SK-N-SH (cell line): ENCODE data around the gene PAQR3. TPM values are rescaled to one million over a fixed set of nuclear protein-coding genes. Genes with fewer than 3 reads are reported as not detected.

Experiments
- CTCF ChIA-PET: fragments of 300-600, 350-600 bp; formaldehyde crosslinking; extraction: SDS; loops from one replicate; lab custom pipeline; 2021; lab: Yijun Ruan, JAX
- POLR2A ChIA-PET: fragments of 350-600 bp; sonication (Branson Sonifier 250); formaldehyde crosslinking; extraction: SDS; loops from one replicate; lab custom pipeline; 2020; ENCODE audit warnings: antibody characterized with exemption, inconsistent platforms; lab: Yijun Ruan, JAX
- DNase-seq: peaks from one replicate; pipeline ENCODE4 v3.0.0; 2012
- H2AFZ ChIP-seq: fragments of 200-600 bp; sonication (generic); 2 replicates; pipeline ENCODE4 v1.8.1; 2016; ENCODE audit warnings: antibody characterized with exemption, mild to moderate bottlenecking, low read depth
- H3F3A ChIP-seq: fragments of 200-600 bp; sonication (generic); replicated peaks from 2 replicates; pipeline ENCODE3; 2016; ENCODE audit warnings: antibody characterized with exemption, mild to moderate bottlenecking; ENCODE audit not compliant: insufficient read depth
- H3K27ac ChIP-seq, 2 experiments: fragments of 200-500 bp in 1 of 2; fragments of 200-600 bp in 1 of 2; sonication (Bioruptor generic) in 1 of 2; sonication (generic), shearing (Covaris generic) in 1 of 2; 2 replicates each; pipeline versions ENCODE4 v1.5.1 to v1.6.1; 2014 to 2016; ENCODE audit warnings: low read depth in 2 of 2, inconsistent platforms in 1 of 2, low read length in 1 of 2, mild to moderate bottlenecking in 1 of 2, mixed read lengths in 1 of 2
- H3K27me3 ChIP-seq: fragments of 200-600 bp; sonication (generic), shearing (Covaris generic); 2 replicates; pipeline ENCODE4 v1.6.1; 2016; ENCODE audit warnings: mixed run types; ENCODE audit not compliant: insufficient read depth
- H3K36me3 ChIP-seq, 2 experiments: fragments of 200-500 bp in 1 of 2; fragments of 200-600 bp in 1 of 2; sonication (Bioruptor generic) in 1 of 2; sonication (generic) in 1 of 2; replicated peaks in 1 of 2; 2 replicates each; pipeline versions ENCODE3 to v1.5.1; 2014 to 2016; ENCODE audit warnings: low read length in 1 of 2, mild to moderate bottlenecking in 1 of 2; ENCODE audit not compliant: insufficient read depth in 2 of 2, control insufficient read depth in 1 of 2
- H3K4me1 ChIP-seq, 2 experiments: fragments of 200-500 bp in 1 of 2; fragments of 200-600 bp in 1 of 2; sonication (Bioruptor generic) in 1 of 2; sonication (generic), shearing (Covaris generic) in 1 of 2; 2 replicates each; pipeline versions ENCODE4 v1.5.1 to v1.6.1; 2014 to 2016; ENCODE audit warnings: low read depth in 1 of 2, low read length in 1 of 2, mixed run types in 1 of 2; ENCODE audit not compliant: insufficient read depth in 2 of 2, control insufficient read depth in 1 of 2
- H3K4me2 ChIP-seq: fragments of 200-600 bp; sonication (generic), shearing (Covaris generic); 2 replicates; pipeline ENCODE4 v1.6.1; 2017; ENCODE audit warnings: mixed run types
- H3K4me3 ChIP-seq, 2 experiments: fragments of 200-500 bp in 1 of 2; fragments of 200-600 bp in 1 of 2; sonication (Bioruptor generic) in 1 of 2; sonication (generic), shearing (Covaris generic) in 1 of 2; 2 replicates each; pipeline versions ENCODE4 v1.5.1 to v1.8.1; 2014 to 2016; ENCODE audit warnings: low read depth in 2 of 2, inconsistent platforms in 1 of 2, low read length in 1 of 2, mild to moderate bottlenecking in 1 of 2, mixed read lengths in 1 of 2, moderate library complexity in 1 of 2
- H3K79me2 ChIP-seq: fragments of 200-600 bp; sonication (generic); 2 replicates; pipeline ENCODE4 v1.8.1; 2017; ENCODE audit warnings: mild to moderate bottlenecking; ENCODE audit not compliant: insufficient read depth
- H3K9ac ChIP-seq: fragments of 200-600 bp; sonication (generic); 2 replicates; pipeline ENCODE4 v1.6.1; 2017; ENCODE audit warnings: mixed run types
- H3K9me2 ChIP-seq: fragments of 200-600 bp; sonication (generic); 2 replicates; pipeline ENCODE4 v1.6.1; 2017; ENCODE audit warnings: mixed run types
- H3K9me3 ChIP-seq: fragments of 200-600 bp; sonication (generic); 2 replicates; pipeline ENCODE4 v1.6.1; 2017; ENCODE audit warnings: mixed run types, mild to moderate bottlenecking, moderate library complexity
- H4K20me1 ChIP-seq: fragments of 200-600 bp; sonication (generic); 2 replicates; pipeline ENCODE4 v1.6.1; 2017; ENCODE audit warnings: mild to moderate bottlenecking, mixed run types; ENCODE audit not compliant: insufficient read depth
- CHD2 ChIP-seq: fragments of 150-350 bp; IDR thresholded peaks from 2 replicates; pipeline ENCODE4 v1.6.1; 2018; ENCODE audit warnings: low read length; ENCODE audit not compliant: partially characterized antibody
- ELF1 ChIP-seq: IDR thresholded peaks from 2 replicates; pipeline ENCODE4 v1.4.0; 2012
- FOSL2 ChIP-seq: IDR thresholded peaks from 2 replicates; pipeline ENCODE4 v1.4.0; 2012; ENCODE audit warnings: low read depth, mild to moderate bottlenecking, moderate library complexity, borderline replicate concordance
- FOXM1 ChIP-seq: IDR thresholded peaks from 2 replicates; pipeline ENCODE4 v1.4.0; 2012; ENCODE audit warnings: low read depth, mild to moderate bottlenecking
- GABPA ChIP-seq: IDR thresholded peaks from 2 replicates; pipeline ENCODE4 v1.4.0; 2012; ENCODE audit warnings: low read depth, mild to moderate bottlenecking
- GATA2 ChIP-seq: sonication (generic); formaldehyde crosslinking; IDR thresholded peaks from 2 replicates; pipeline ENCODE4 v1.5.0; 2020; ENCODE audit warnings: mild to moderate bottlenecking, missing genetic modification reagents
- IRF3 ChIP-seq: fragments of 150-350 bp; IDR thresholded peaks from 2 replicates; pipeline ENCODE4 v1.6.1; 2016; ENCODE audit warnings: mild to moderate bottlenecking, low read depth, low read length
- MAX ChIP-seq: IDR thresholded peaks from 2 replicates; pipeline ENCODE4 v1.4.0; 2012; ENCODE audit warnings: low read depth
- NRF1 ChIP-seq: IDR thresholded peaks from 2 replicates; pipeline ENCODE4 v1.6.1; 2012; ENCODE audit warnings: low read depth, mild to moderate bottlenecking, low read length
- PBX3 ChIP-seq: IDR thresholded peaks from 2 replicates; pipeline ENCODE4; 2012
- POLR2AphosphoS5 ChIP-seq: IDR thresholded peaks from 2 replicates; pipeline ENCODE4 v1.6.1; 2012; ENCODE audit warnings: low read depth, low read length
- RAD21 ChIP-seq: IDR thresholded peaks from 2 replicates; pipeline ENCODE4 v1.6.1; 2012; ENCODE audit warnings: mild to moderate bottlenecking, low read length
- RCOR1 ChIP-seq: fragments of 150-350 bp; IDR thresholded peaks from 2 replicates; pipeline ENCODE4 v1.6.1; 2017; ENCODE audit warnings: antibody characterized with exemption, low read length
- REST ChIP-seq: IDR thresholded peaks from 2 replicates; pipeline ENCODE4 v1.6.1; 2012; ENCODE audit warnings: mild to moderate bottlenecking, low read depth, low read length, moderate library complexity
- RFX5 ChIP-seq: IDR thresholded peaks from 2 replicates; pipeline ENCODE4 v1.6.1; 2012; ENCODE audit warnings: mild to moderate bottlenecking, improper control_type of control experiment, low read length
- SMC3 ChIP-seq: IDR thresholded peaks from 2 replicates; pipeline ENCODE4 v1.6.1; 2012; ENCODE audit warnings: low read depth, low read length, improper control_type of control experiment
- TEAD4 ChIP-seq: IDR thresholded peaks from 2 replicates; pipeline ENCODE4 v1.4.0; 2012; ENCODE audit warnings: mild to moderate bottlenecking, borderline replicate concordance; ENCODE audit not compliant: insufficient read depth
- USF1 ChIP-seq: IDR thresholded peaks from 2 replicates; pipeline ENCODE4 v1.4.0; 2012; ENCODE audit warnings: low read depth, borderline replicate concordance
- USF2 ChIP-seq: fragments of 150-350 bp; IDR thresholded peaks from 2 replicates; pipeline ENCODE4 v1.6.1; 2017; ENCODE audit warnings: antibody characterized with exemption, low read length, low read depth, borderline replicate concordance
- YY1 ChIP-seq: IDR thresholded peaks from 2 replicates; pipeline ENCODE4 v1.4.0; 2012; ENCODE audit warnings: low read depth, mild to moderate bottlenecking
- WGBS: methylation state at CpG from one replicate; pipeline ENCODE4 v1.1.6; 2017; ENCODE audit warnings: low lambda C conversion rate; 5-methylcytosine and 5-hydroxymethylcytosine counted together
- polyA plus RNA-seq, 3 experiments: library from polyadenylated mRNA; depleted of rRNA; stranded (reverse); fragments of >200 nt; gene quantifications; 2 replicates each; pipeline ENCODE4 v1.2.3, GENCODE V29; 2012

PAQR3 gene
- polyA plus RNA-seq, 1 of the 3 experiments (the other 2 are of a cell fraction): 10.3 TPM

GRCh38 chr4:78904143-78904542 is 35.1 kb downstream of the PAQR3 start (continued):
- TF ChIP-seq GABPA (no peak), RCOR1 (no peak)

- H4K20me1 ChIP-seq: no peaks in the 10 kb centered on the region
- no peak overlapping the region for H3K27ac ChIP-seq
- WGBS: 93% methylated on average over 1 of the region's 1 CpG
- CTCF ChIA-PET: no interaction called here
- no peak for DNase-seq
- H3K9me2 ChIP-seq: no peaks in the 10 kb centered on the region
- H3K9ac ChIP-seq: no peak overlapping the region
- no peak overlapping the region for H2AFZ ChIP-seq
- TF ChIP-seq FOSL2 (no peak), TEAD4 (no peak), USF1 (no peak), PBX3 (no peak)
- no peak overlapping the region for H3K4me2 ChIP-seq
- H3K9me3 ChIP-seq: no peaks in the 10 kb centered on the region
- H3F3A ChIP-seq: no peaks in the 10 kb centered on the region
- H3K4me1 ChIP-seq: no peaks in the 10 kb centered on the region
- H3K27me3 ChIP-seq: no peaks in the 10 kb centered on the region
- no peaks in the 10 kb centered on the region for H3K79me2 ChIP-seq
- H3K4me3 ChIP-seq: no peak overlapping the region
- peaks cover 2 to 40% of the 10 kb centered on the region in 2 experiments for H3K36me3 ChIP-seq
- POLR2A ChIA-PET: no interaction called here
Observed at GRCh38 chr4:78902298-78902697, 36.9 kb downstream of the PAQR3 start.

- H4K20me1 ChIP-seq: no peaks in the 10 kb centered on the region
- H3F3A ChIP-seq: no peaks in the 10 kb centered on the region
- no peak overlapping the region for H3K4me2 ChIP-seq
- no peak for DNase-seq
- no peak overlapping the region for H3K9ac ChIP-seq
- WGBS: 73% methylated on average over 2 of the region's 2 CpGs
- H3K9me3 ChIP-seq: no peaks in the 10 kb centered on the region
- ChIA-PET CTCF (no interaction called here), POLR2A (no interaction called here)
- peaks cover 2 to 43% of the 10 kb centered on the region in 2 experiments for H3K36me3 ChIP-seq
- no peaks in the 10 kb centered on the region for H3K9me2 ChIP-seq
- no peaks in the 10 kb centered on the region for H3K27me3 ChIP-seq
- H3K79me2 ChIP-seq: no peaks in the 10 kb centered on the region
- H3K4me3 ChIP-seq: no peak overlapping the region
- H3K4me1 ChIP-seq: no peaks in the 10 kb centered on the region
- no peak overlapping the region for H2AFZ ChIP-seq
- no peak overlapping the region for H3K27ac ChIP-seq
- TF ChIP-seq MAX (no peak), YY1 (no peak), SMC3 (no peak), REST (no peak), FOXM1 (no peak), NRF1 (no peak), RAD21 (no peak), POLR2AphosphoS5 (no peak), RFX5 (no peak), ELF1 (no peak), CHD2 (no peak), IRF3 (no peak), GATA2 (no peak), USF2 (no peak)
Observed at GRCh38 chr4:78901882-78902281, 37.4 kb downstream of the PAQR3 start.
